Measurements from ENCODE around the gene SLC35D3.

GRCh38 chr6:136969433-136969832 is 47.3 kb downstream of the SLC35D3 start:
- TF ChIP-seq CTCF (IDR thresholded peaks at IDR 0.05) (no peak), POLR2A (IDR thresholded peaks at IDR 0.05) (no peak)

Data from stomach (tissue), 4 donors.